Measurements from ENCODE around the gene TIGD2.

Gene TIGD2

GRCh38 chr4:89099471-89099870 is 11.9 kb upstream of the TIGD2 start:
- DNase-seq (ENCODE audit: low read depth in 1 of 2, low spot score in 1 of 2), result no peak
- Histone ChIP-seq H3K27ac (replicated peaks) (no peak overlapping the region), H3K4me3 (replicated peaks; ENCODE audit: insufficient read depth, low read length) (no peak overlapping the region), H3K27me3 (ENCODE audit: insufficient read depth, poor library complexity, severe bottlenecking) (no peaks in the 10 kb centered on the region)
- TF ChIP-seq CTCF (IDR thresholded peaks at IDR 0.05; ENCODE audit: insufficient read depth, low read length) (no peak), GABPA (IDR thresholded peaks at IDR 0.05; ENCODE audit: low read depth) (no peak), POLR2AphosphoS5 (IDR thresholded peaks at IDR 0.05; ENCODE audit: low read depth) (no peak), SPI1 (IDR thresholded peaks at IDR 0.05; ENCODE audit: borderline replicate concordance, low read depth) (no peak), REST (IDR thresholded peaks at IDR 0.05; ENCODE audit: insufficient replicate concordance, low read depth) (no peak)

- Histone ChIP-seq H3K27me3 (ENCODE audit: insufficient read depth, poor library complexity, severe bottlenecking) (no peaks in the 10 kb centered on the region), H3K4me3 (replicated peaks; ENCODE audit: insufficient read depth, low read length) (no peak overlapping the region), H3K27ac (replicated peaks) (no peak overlapping the region)
- no peak for TF ChIP-seq SPI1 (IDR thresholded peaks at IDR 0.05; ENCODE audit: borderline replicate concordance, low read depth)
- no peak for TF ChIP-seq POLR2AphosphoS5 (IDR thresholded peaks at IDR 0.05; ENCODE audit: low read depth)
- TF ChIP-seq CTCF (IDR thresholded peaks at IDR 0.05; ENCODE audit: insufficient read depth, low read length), result no peak
- TF ChIP-seq REST (IDR thresholded peaks at IDR 0.05; ENCODE audit: insufficient replicate concordance, low read depth), result no peak
- TF ChIP-seq GABPA (IDR thresholded peaks at IDR 0.05; ENCODE audit: low read depth), result no peak
- DNase-seq (ENCODE audit: low read depth in 1 of 2, low spot score in 1 of 2), result no peak
Observed at GRCh38 chr4:89100853-89101252, 10.5 kb upstream of the TIGD2 start.

- H3K4me3 ChIP-seq (replicated peaks; ENCODE audit: insufficient read depth, low read length), result no peak overlapping the region
- no peaks in the 10 kb centered on the region for H3K27me3 ChIP-seq (ENCODE audit: insufficient read depth, poor library complexity, severe bottlenecking)
- H3K27ac ChIP-seq (replicated peaks), result no peak overlapping the region
- no peak for DNase-seq (ENCODE audit: low read depth in 1 of 2, low spot score in 1 of 2)
- TF ChIP-seq POLR2AphosphoS5 (IDR thresholded peaks at IDR 0.05; ENCODE audit: low read depth) (no peak), GABPA (IDR thresholded peaks at IDR 0.05; ENCODE audit: low read depth) (no peak), SPI1 (IDR thresholded peaks at IDR 0.05; ENCODE audit: borderline replicate concordance, low read depth) (no peak), REST (IDR thresholded peaks at IDR 0.05; ENCODE audit: insufficient replicate concordance, low read depth) (no peak), CTCF (IDR thresholded peaks at IDR 0.05; ENCODE audit: insufficient read depth, low read length) (no peak)
Observed at GRCh38 chr4:89101256-89102161, 9.8 kb upstream of the TIGD2 start.

All from HL-60 (cell line).